Testis (tissue), 3 donors: ENCODE results near the gene C9orf50. TPM values are rescaled to one million over a fixed set of nuclear protein-coding genes. Genes with fewer than 3 reads are reported as not detected.

Experiments
- DNase-seq: peaks from one replicate; pipeline ENCODE4 v3.0.0-alpha.2; 2019
- H3K27ac ChIP-seq, 2 donors: fragments of 200-600 bp; sonication (generic); one replicate each; pipeline ENCODE4 v1.5.1; 2019
- H3K27me3 ChIP-seq: fragments of 200-600 bp; sonication (generic); one replicate; pipeline ENCODE4 v1.5.1; 2019
- H3K36me3 ChIP-seq: fragments of 200-600 bp; sonication (generic); one replicate; pipeline ENCODE4 v1.5.1; 2017; ENCODE audit warnings: low read depth; ENCODE audit errors: missing control alignments
- H3K4me1 ChIP-seq: fragments of 200-600 bp; sonication (generic); one replicate; pipeline ENCODE4 v1.5.1; 2019
- H3K4me3 ChIP-seq, 2 donors: fragments of 200-600 bp; sonication (generic); one replicate each; pipeline ENCODE4 v1.5.1; 2017 to 2019
- H3K9me3 ChIP-seq: fragments of 200-600 bp; sonication (generic); one replicate; pipeline ENCODE4 v1.5.1; 2017
- CTCF ChIP-seq, 3 experiments: fragments of 450-650 bp in 2 of 3; fragments of 200-600 bp in 1 of 3; sonication (generic) in 1 of 3; IDR thresholded peaks; one replicate each; pipeline ENCODE4 v1.5.1; 2016 to 2019; ENCODE audit warnings: antibody characterized with exemption in 3 of 3, mild to moderate bottlenecking in 2 of 3, moderate library complexity in 1 of 3
- POLR2A ChIP-seq: fragments of 450-650 bp; IDR thresholded peaks from one replicate; pipeline ENCODE4 v1.6.1; 2017; ENCODE audit warnings: antibody characterized with exemption, mild to moderate bottlenecking, moderate library complexity
- WGBS, 2 donors: methylation state at CpG; one replicate each; pipeline ENCODE4 v1.1.5; 2018; 5-methylcytosine and 5-hydroxymethylcytosine counted together
- intact Hi-C: fragments of 100-400 bp; cut with DNase I; formaldehyde crosslinking; loops from one replicate; pipeline ENCODE4 v1.15.1; 2023; ENCODE audit warnings: low total_unique reads
- polyA plus RNA-seq: library from polyadenylated mRNA; stranded (reverse); fragments of 350-450 nt; fragmentation: Illumina TruSeq; extraction: RNeasy Lipid Tissue Mini Kit (QIAGEN cat#74804); gene quantifications from one replicate; pipeline ENCODE4 v1.2.3, GENCODE V29; 2014; ENCODE audit warnings: low read depth, low replicate concordance; ENCODE audit not compliant: insufficient read depth
- total RNA-seq, 2 donors: library from RNA; depleted of rRNA; stranded (reverse); fragments of >200 nt; gene quantifications; one replicate each; pipeline ENCODE4 v1.2.3, GENCODE V29; 2016

Gene C9orf50
- total and polyA plus RNA-seq, 3 donors from 2014 or later: 3.7 to 14.6 (median 9.4) TPM

DNA sequence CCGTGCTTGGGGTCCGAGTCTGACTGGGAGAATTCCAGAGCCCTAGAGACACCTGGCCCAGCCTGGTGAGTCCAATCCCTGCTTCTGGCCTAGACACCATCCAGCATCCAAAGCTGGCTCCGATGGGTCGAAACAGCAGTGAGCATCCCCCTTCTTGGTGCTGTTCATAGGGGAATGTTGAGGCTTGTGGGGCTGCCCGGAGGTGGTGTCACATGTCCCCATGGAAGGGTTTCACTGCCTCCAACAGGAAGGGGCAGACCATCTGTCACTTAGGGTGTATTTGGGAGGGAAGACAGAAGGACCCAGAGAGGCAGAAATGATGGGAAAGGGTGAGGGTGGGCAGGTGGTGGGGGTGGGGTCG lies 13.9 kb downstream of the C9orf50 start:
- WGBS, 2 donors: 67 to 83% methylated on average over 5 to 6 of the region's 6 CpGs
- H3K36me3 ChIP-seq: no peaks in the 10 kb centered on the region
- no peaks in the 10 kb centered on the region for H3K9me3 ChIP-seq
- TF ChIP-seq CTCF (IDR thresholded peaks at IDR 0.05) (no peak), POLR2A (no peak)
- H3K27me3 ChIP-seq: no peaks in the 10 kb centered on the region
- peaks cover 31% of the 10 kb centered on the region for H3K4me1 ChIP-seq
- intact Hi-C loops: loop anchor here (5.0 to 10.0 kb wide), 3 partner anchors 112 to 470 kb away; partner anchors contain the start of gene IER5L
- no peak for DNase-seq
- no peak overlapping the region for H3K4me3 ChIP-seq
- peak overlapping the region; percentile 65 to 93 for H3K27ac ChIP-seq

DNA sequence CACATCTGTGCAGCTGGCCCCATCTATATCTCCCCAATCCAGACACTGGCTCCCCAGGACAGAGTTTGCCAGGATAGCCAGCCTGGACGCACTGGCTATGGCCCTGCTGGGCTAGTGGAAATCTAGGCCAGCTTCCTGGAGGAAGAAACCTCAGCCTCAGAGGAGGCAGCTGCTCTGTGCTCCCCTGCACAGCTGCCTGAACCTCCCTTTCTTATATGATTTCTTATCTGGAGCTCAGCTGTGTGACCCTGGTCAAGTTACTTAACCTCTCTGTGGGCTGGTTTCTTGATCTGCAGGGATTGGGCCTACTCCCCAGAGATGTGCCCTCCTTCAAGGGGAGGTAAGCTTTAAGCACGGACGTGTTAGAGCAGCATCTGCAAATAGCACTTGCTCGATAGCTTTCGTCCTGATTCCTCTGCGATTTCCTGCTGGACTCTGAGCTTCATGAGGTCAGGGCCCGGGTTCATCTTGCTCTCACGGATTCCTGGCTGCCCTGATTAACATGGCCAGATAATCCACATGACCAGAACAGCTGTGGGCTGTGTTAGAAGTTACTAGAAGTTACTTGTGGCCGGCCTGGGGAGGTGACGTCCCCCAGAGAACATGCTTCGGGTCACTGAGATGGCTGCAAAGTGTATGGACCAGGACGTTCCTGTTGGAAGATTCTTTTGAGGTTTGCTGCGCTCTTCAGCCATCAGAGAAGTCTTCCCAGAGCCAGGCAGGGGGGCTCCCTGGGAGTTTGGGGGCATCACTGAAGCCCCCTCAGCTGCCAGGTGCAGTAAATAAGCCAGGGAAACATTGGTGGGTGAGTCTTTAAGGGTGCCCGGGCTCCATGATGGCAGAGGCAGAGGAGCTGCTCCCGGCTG lies 14.5 kb downstream of the C9orf50 start:
- Histone ChIP-seq H3K4me1 (peaks cover 31% of the 10 kb centered on the region), H3K27me3 (no peaks in the 10 kb centered on the region), H3K36me3 (no peaks in the 10 kb centered on the region), H3K27ac (peak overlapping the region; percentile 65 to 93), H3K9me3 (no peaks in the 10 kb centered on the region), H3K4me3 (no peak overlapping the region)
- TF ChIP-seq CTCF (IDR thresholded peaks at IDR 0.05) (no peak), POLR2A (no peak)
- intact Hi-C loops: loop anchor here (5.0 to 10.0 kb wide), 3 partner anchors 112 to 469 kb away; partner anchors contain the start of gene IER5L
- DNase-seq: no peak
- 49 to 62% methylated on average over 14 to 15 of the region's 15 CpGs for WGBS, 2 donors

DNA sequence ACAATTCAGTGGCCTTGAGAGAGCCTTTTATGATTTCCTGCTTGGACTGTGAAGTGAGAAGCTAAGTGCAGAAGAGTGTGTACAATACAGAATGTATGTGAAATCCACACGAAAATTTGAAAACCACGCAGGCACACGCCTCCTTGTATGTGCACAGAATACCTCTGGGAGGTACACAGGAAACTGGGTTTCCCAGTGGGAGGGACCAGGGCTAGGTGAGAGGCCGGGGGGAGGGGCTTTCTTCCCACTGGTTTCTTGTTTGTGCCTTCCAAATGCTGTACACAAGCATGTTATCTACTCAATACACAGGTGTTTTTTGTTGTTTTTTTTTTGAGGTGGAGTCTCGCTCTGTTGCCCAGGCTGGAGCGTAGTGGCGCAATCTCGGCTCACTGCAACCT lies 16.1 kb downstream of the C9orf50 start:
- Histone ChIP-seq H3K27me3 (no peaks in the 10 kb centered on the region), H3K27ac (no peak overlapping the region), H3K36me3 (no peaks in the 10 kb centered on the region), H3K4me1 (peaks cover 23% of the 10 kb centered on the region), H3K4me3 (no peak overlapping the region), H3K9me3 (no peaks in the 10 kb centered on the region)
- no peak for DNase-seq
- TF ChIP-seq POLR2A (no peak), CTCF (IDR thresholded peaks at IDR 0.05) (no peak)
- intact Hi-C loops: loop anchor here (5.0 to 10.0 kb wide), 3 partner anchors 110 to 467 kb away; partner anchors contain the start of gene IER5L
- WGBS, 2 donors: 71 to 81% methylated on average over 8 of the region's 8 CpGs

- peak overlapping the region in 1 of 2 donors; percentile 31 for H3K27ac ChIP-seq
- intact Hi-C loops: loop anchor here (10.0 kb wide), 2 partner anchors 109 to 429 kb away; partner anchors contain the start of gene IER5L
- no peak overlapping the region for H3K4me3 ChIP-seq
- H3K9me3 ChIP-seq: no peaks in the 10 kb centered on the region
- no peaks in the 10 kb centered on the region for H3K27me3 ChIP-seq
- H3K36me3 ChIP-seq: no peaks in the 10 kb centered on the region
- DNase-seq: no peak
- peaks cover 18% of the 10 kb centered on the region for H3K4me1 ChIP-seq
- TF ChIP-seq CTCF (IDR thresholded peaks at IDR 0.05) (no peak), POLR2A (no peak)
- WGBS, 2 donors: 72 to 82% methylated on average over 7 to 12 of the region's 12 CpGs
Observed at GRCh38 chr9:129604056-129604765, 16.7 kb downstream of the C9orf50 start.
